Keratinocyte (primary cell): Measurements from ENCODE around the gene CCSER1. TPM values are rescaled to one million over a fixed set of nuclear protein-coding genes. Genes with fewer than 3 reads are reported as not detected.

ENCODE experiments used
- DNase-seq: peaks from one replicate; pipeline ENCODE4 v3.0.0-alpha.2; 2011; ENCODE audit warnings: low read depth, missing footprints, low spot score
- FAIRE-seq: peaks from 2 replicates; lab custom pipeline; 2011; peaks lifted over from hg19 to GRCh38; lab: Jason Lieb, UNC
- H2AFZ ChIP-seq: 2 replicates; pipeline ENCODE4 v1.6.0; 2012; ENCODE audit warnings: low read length, control low read depth, inconsistent platforms; ENCODE audit not compliant: control insufficient read depth
- H3K27ac ChIP-seq: 2 replicates; pipeline ENCODE4 v1.5.1; 2011; ENCODE audit warnings: low read length; ENCODE audit not compliant: control insufficient read depth, insufficient read depth
- H3K27me3 ChIP-seq: 3 replicates; pipeline ENCODE4 v1.6.0; 2011; ENCODE audit warnings: low read length; ENCODE audit not compliant: control insufficient read depth, insufficient read depth; ENCODE audit errors: extremely low read depth
- H3K36me3 ChIP-seq, 2 experiments: 2 replicates in 1 of 2; 3 replicates in 1 of 2; pipeline ENCODE4 v1.5.1; 2011; ENCODE audit warnings: low read length in 2 of 2, mild to moderate bottlenecking in 1 of 2; ENCODE audit not compliant: control insufficient read depth in 2 of 2, insufficient read depth in 2 of 2; ENCODE audit errors: extremely low read depth in 1 of 2
- H3K4me1 ChIP-seq: 3 replicates; pipeline ENCODE4 v1.5.1; 2011; ENCODE audit warnings: low read length; ENCODE audit not compliant: control insufficient read depth, insufficient read depth; ENCODE audit errors: extremely low read depth
- H3K4me2 ChIP-seq: 3 replicates; pipeline ENCODE4 v1.6.0; 2011; ENCODE audit warnings: low read depth, low read length; ENCODE audit not compliant: control insufficient read depth, insufficient read depth; ENCODE audit errors: extremely low read depth
- H3K4me3 ChIP-seq, 3 experiments: fragments of 200-600 bp in 1 of 3; sonication (generic) in 1 of 3; 2 replicates in 2 of 3; 3 replicates in 1 of 3; pipeline ENCODE4 v1.5.1; 2011 to 2016; ENCODE audit warnings: low read length in 3 of 3, mild to moderate bottlenecking in 3 of 3, control low read depth in 2 of 3, inconsistent platforms in 1 of 3, low read depth in 1 of 3, mixed read lengths in 1 of 3, mixed run types in 1 of 3, moderate library complexity in 1 of 3; ENCODE audit not compliant: control insufficient read depth in 2 of 3, insufficient read depth in 2 of 3; ENCODE audit errors: extremely low read depth in 1 of 3
- H3K79me2 ChIP-seq: 2 replicates; pipeline ENCODE4 v1.6.0; 2012; ENCODE audit warnings: low read length; ENCODE audit not compliant: control insufficient read depth, insufficient read depth
- H3K9ac ChIP-seq: 3 replicates; pipeline ENCODE4 v1.6.0; 2011; ENCODE audit warnings: low read length; ENCODE audit not compliant: control insufficient read depth, insufficient read depth; ENCODE audit errors: extremely low read depth
- H3K9me1 ChIP-seq: 3 replicates; pipeline ENCODE4 v1.6.0; 2011; ENCODE audit warnings: low read length; ENCODE audit not compliant: control insufficient read depth, insufficient read depth; ENCODE audit errors: extremely low read depth
- H3K9me3 ChIP-seq: 2 replicates; pipeline ENCODE4 v1.5.1; 2012; ENCODE audit warnings: low read depth, low read length; ENCODE audit not compliant: control insufficient read depth
- H4K20me1 ChIP-seq: 3 replicates; pipeline ENCODE4 v1.6.0; 2011; ENCODE audit warnings: low read length; ENCODE audit not compliant: control insufficient read depth, insufficient read depth; ENCODE audit errors: extremely low read depth
- CTCF ChIP-seq, 3 experiments: IDR thresholded peaks in 1 of 3; conservative IDR thresholded peaks in 1 of 3; optimal IDR thresholded peaks in 1 of 3; 2 replicates in 2 of 3; 3 replicates in 1 of 3; pipeline versions ENCODE3 to v1.5.1; 2011; ENCODE audit warnings: low read length in 3 of 3, mild to moderate bottlenecking in 3 of 3, moderate library complexity in 2 of 3, control low read depth in 1 of 3, inconsistent platforms in 1 of 3; ENCODE audit not compliant: insufficient read depth in 2 of 3; ENCODE audit errors: extremely low read depth in 1 of 3
- EZH2 ChIP-seq: IDR thresholded peaks from one replicate; pipeline ENCODE4 v1.6.1; 2012; ENCODE audit warnings: inconsistent platforms, mild to moderate bottlenecking, low read length, moderate library complexity
- dilution Hi-C: fragments of 300-500 bp; cut with MboI; formaldehyde crosslinking; loops from one replicate; pipeline ENCODE4 v1.7.0; 2020; ENCODE audit warnings: low sequenced_read_pairs; ENCODE audit not compliant: extremely low pct_ligation_motif_present
- polyA plus RNA-seq, 5 experiments: library from polyadenylated mRNA; depleted of rRNA in 3 of 5; stranded (reverse) in 3 of 5; stranded (forward) in 1 of 5; unstranded in 1 of 5; fragments of >200 nt; gene quantifications; 1 replicate in 1 of 5; 2 replicates in 3 of 5; 3 replicates in 1 of 5; pipeline versions ENCODE4 v1.2.1 to v1.2.3, GENCODE V29; 2011 to 2012; ENCODE audit warnings: missing spikeins in 2 of 5, low read depth in 1 of 5, low replicate concordance in 1 of 5

The CCSER1 gene
- polyA plus RNA-seq, 1 donor (not counting 4 experiments of a cell fraction or from before 2014, with no cell fraction given), result 1.2 TPM

- Histone ChIP-seq H3K4me2 (no peak overlapping the region), H3K9me3 (no peaks in the 10 kb centered on the region), H3K27ac (no peak overlapping the region), H3K9me1 (no peaks in the 10 kb centered on the region), H3K9ac (no peak overlapping the region), H3K4me1 (peaks cover 4% of the 10 kb centered on the region), H3K79me2 (no peaks in the 10 kb centered on the region), H2AFZ (no peak overlapping the region), H3K27me3 (no peaks in the 10 kb centered on the region), H4K20me1 (no peaks in the 10 kb centered on the region), H3K36me3 (no peaks in the 10 kb centered on the region), H3K4me3 (no peak overlapping the region)
- TF ChIP-seq CTCF (optimal IDR thresholded peaks at IDR 0.05 in 1 of 3, IDR thresholded peaks at IDR 0.05 in 1 of 3, conservative IDR thresholded peaks at IDR 0.05 in 1 of 3; ENCODE audit: extremely low read depth in 1 of 3, insufficient read depth in 2 of 3, low read length in 3 of 3), result no peak
- TF ChIP-seq EZH2, result no peak
- no peak for DNase-seq
- dilution Hi-C loops, result no loop called here
- no peak for FAIRE-seq
These were observed 606.0 kb downstream of the CCSER1 start for GRCh38 chr4:90733211-90733610.

- no peaks in the 10 kb centered on the region for H3K36me3 ChIP-seq
- no peak overlapping the region for H3K4me3 ChIP-seq
- no peak overlapping the region for H3K9ac ChIP-seq
- H3K27ac ChIP-seq, result no peak overlapping the region
- no peaks in the 10 kb centered on the region for H3K9me1 ChIP-seq
- no peaks in the 10 kb centered on the region for H3K9me3 ChIP-seq
- dilution Hi-C loops, result no loop called here
- TF ChIP-seq CTCF (optimal IDR thresholded peaks at IDR 0.05 in 1 of 3, IDR thresholded peaks at IDR 0.05 in 1 of 3, conservative IDR thresholded peaks at IDR 0.05 in 1 of 3; ENCODE audit: extremely low read depth in 1 of 3, insufficient read depth in 2 of 3, low read length in 3 of 3) (no peak), EZH2 (no peak)
- no peaks in the 10 kb centered on the region for H3K27me3 ChIP-seq
- H4K20me1 ChIP-seq, result no peaks in the 10 kb centered on the region
- no peaks in the 10 kb centered on the region for H3K4me1 ChIP-seq
- no peaks in the 10 kb centered on the region for H3K79me2 ChIP-seq
- no peak overlapping the region for H2AFZ ChIP-seq
- DNase-seq (peak; percentile 15), FAIRE-seq (no peak)
- H3K4me2 ChIP-seq, result no peak overlapping the region
These were observed 618.0 kb downstream of the CCSER1 start for GRCh38 chr4:90745176-90745575.
